GM12875 (cell line): ENCODE results near the gene ZFYVE19.

ENCODE experiments used
- H3K4me3 ChIP-seq: one replicate; pipeline ENCODE4 v1.5.1; 2011; ENCODE audit warnings: low read depth, low read length, control low read depth
- CTCF ChIP-seq: IDR thresholded peaks from 2 replicates; pipeline ENCODE4 v1.5.1; 2011; ENCODE audit warnings: low read depth, mild to moderate bottlenecking, control low read depth, inconsistent platforms, low read length, moderate library complexity, borderline replicate concordance; ENCODE audit not compliant: insufficient read depth

The ZFYVE19 gene

GRCh38 chr15:40847223-40847961 is 40.5 kb downstream of the ZFYVE19 start:
- H3K4me3 ChIP-seq = peak overlapping the region; percentile 12
- TF ChIP-seq CTCF = no peak

GRCh38 chr15:40850576-40851112 is 43.8 kb downstream of the ZFYVE19 start:
- no peak overlapping the region for H3K4me3 ChIP-seq
- no peak for TF ChIP-seq CTCF

GRCh38 chr15:40852529-40852928 is 45.6 kb downstream of the ZFYVE19 start:
- H3K4me3 ChIP-seq = no peak overlapping the region
- TF ChIP-seq CTCF = no peak

GRCh38 chr15:40853241-40853890 is 46.5 kb downstream of the ZFYVE19 start:
- no peak for TF ChIP-seq CTCF
- H3K4me3 ChIP-seq = no peak overlapping the region

GRCh38 chr15:40854161-40854560 is 47.3 kb downstream of the ZFYVE19 start:
- no peak overlapping the region for H3K4me3 ChIP-seq
- no peak for TF ChIP-seq CTCF

GRCh38 chr15:40855706-40856234 is 48.9 kb downstream of the ZFYVE19 start:
- no peak for TF ChIP-seq CTCF

More at GRCh38 chr15:40855706-40856234, 48.9 kb downstream of the ZFYVE19 start:
- H3K4me3 ChIP-seq = no peak overlapping the region
